Measurements from ENCODE around the gene SYNPO2.
A peak's percentile ranks its signal among the peaks of the same experiment; 100 is the strongest.

The SYNPO2 gene

DNA sequence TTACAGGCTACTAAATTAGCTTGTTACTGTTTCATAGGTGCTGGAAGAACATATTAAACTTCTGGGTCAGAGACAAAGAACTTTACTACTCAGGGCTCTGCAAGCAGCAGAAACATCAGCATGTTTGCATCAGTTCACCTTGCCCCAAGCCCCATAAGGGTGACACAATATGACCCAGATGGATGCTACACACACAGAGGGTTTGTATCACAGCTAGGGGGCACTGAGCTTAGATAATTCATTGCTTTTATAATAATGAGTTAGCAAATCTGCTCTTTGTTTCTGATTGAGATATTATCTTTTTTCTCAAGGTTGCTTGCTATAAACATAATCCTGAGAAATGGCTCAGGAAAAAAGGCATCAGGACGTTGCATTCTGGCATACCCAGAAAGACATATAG lies 4.8 kb upstream of the SYNPO2 start:
- DNase-seq: no peak

DNA sequence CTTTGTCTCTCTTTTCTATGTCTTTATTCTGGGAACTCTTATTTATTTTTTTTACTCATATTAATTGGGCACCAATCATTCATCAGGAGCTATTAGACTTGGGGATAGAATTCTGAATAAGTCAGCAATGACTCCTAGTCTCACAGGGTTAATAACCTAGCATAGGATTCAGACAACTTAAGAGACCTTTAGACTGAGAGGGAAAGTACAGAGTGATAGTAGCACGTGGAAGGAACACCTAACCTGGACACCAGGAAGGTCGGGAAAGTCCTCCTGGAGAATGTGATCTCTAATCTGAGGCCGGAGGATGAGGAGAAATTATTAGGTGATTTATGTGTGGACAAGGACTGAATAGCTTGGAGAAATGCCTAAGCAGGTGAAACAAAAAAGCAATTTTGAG lies 3.9 kb upstream of the SYNPO2 start:
- DNase-seq: no peak

DNA sequence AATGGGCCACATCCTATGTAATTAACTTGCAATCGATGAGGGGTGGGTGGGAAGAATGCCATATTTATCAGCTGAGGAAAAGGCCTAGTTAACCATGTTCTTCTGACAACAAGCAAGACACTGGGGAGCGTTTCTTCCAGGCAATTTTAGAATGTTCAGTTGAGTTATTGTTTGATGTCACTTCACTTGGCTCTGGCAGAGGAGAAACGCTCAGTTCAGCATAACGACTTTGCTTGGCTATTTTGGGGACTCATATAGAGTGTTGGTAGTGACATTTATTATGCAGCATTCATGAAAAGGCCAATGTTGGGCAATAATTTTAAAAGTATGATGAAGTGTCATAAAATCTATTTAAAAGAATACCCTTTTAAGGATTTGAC lies 648 bp downstream of the SYNPO2 start:
- DNase-seq: no peak

DNA sequence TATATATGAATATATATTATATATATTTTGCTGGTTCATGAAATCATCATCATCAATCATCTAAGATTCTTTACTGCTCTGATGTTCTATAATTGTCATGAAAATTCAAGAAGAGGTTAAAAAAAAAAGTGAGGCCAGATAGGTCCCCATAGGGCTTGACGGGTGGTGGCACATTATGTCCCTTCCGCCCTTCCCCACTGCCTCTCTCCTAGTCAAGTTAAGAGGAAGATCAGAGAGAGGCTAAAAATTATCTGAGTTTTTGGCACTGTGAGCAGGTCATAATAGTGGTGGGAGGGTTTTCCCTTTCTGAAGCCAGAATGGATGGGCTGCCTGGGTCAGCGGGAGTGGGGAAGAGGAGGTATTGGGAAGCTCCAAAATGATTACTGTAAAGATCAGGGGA lies 5.4 kb downstream of the SYNPO2 start:
- no peak for DNase-seq

DNA sequence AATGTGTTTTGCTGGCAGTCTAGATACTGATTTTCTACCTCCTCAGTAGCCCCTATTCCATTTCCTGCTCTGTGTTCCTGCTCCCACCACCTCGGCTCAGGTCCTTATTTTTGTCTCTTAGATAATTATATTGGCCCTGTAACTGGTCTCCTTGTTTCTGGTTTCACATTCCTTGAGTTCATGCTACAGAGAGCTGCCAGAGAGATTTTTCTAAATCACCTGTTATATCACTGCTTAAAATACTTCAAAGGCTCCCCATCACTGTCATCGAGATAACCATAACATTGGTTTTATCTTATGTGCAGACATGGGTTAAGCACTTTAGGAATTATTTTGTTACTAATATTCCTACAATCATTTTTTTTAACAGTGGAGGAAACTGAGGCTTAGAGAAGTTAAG lies 9.6 kb downstream of the SYNPO2 start:
- no peak for DNase-seq

DNA sequence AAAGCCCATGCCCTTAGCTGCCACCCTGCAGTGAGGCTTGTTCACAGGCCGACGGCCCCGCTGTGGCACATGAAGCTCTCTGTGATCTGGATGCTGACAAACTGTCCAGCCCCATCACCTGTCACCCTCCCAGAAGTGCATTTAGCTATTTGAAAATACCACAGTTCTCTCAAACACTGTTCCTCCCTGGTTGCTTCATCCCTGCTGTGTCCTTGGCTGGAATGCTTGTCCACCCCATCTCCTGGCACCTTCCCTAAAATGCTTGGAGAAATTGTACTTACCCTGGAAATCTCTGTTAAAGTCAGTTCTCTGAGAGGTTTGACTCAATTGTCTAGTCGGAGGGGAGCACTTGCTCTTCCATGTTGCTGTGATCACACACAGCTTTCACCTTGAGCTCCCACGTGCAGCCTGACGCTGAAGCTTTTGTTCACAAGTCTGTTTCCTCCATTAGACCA lies 10.1 kb downstream of the SYNPO2 start:
- no peak for DNase-seq

DNA sequence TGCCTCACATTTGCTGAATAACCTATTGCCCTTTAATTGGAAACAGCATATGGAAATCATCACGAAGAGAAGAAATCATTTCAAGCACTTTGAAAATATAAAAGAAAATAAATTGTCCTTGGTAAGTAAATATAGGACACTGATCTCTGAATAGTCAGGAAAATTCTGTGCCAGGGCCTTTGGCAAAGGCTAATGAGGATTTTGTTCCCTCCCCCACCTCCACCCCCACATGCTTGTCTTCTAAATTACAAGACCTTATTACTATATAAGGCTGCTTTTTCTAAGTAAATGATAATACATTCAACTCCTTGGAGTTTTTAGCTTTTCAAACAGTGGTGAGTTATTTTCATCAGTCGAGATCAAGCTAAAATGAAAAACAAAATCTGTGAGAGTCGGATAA lies 15.8 kb downstream of the SYNPO2 start:
- DNase-seq: no peak

DNA sequence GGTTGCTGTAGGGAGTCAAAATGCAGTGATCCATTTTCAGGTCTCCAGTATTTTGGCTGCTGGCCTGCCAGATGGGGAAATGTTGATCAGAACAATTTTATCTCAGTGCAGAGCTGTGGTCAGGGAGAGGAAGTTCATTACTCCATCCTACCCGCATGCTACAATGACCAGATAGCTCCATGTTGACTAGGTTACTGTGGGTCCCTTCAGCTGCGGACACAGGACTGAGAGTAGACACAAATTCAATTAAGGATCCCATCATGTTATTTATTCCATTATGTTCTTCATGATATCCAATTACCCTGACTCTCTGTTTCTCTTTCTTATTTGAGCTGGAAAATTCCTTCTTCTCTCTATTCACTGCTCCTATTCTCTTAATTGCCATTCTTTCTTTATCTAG lies 16.3 kb downstream of the SYNPO2 start:
- DNase-seq: no peak

DNA sequence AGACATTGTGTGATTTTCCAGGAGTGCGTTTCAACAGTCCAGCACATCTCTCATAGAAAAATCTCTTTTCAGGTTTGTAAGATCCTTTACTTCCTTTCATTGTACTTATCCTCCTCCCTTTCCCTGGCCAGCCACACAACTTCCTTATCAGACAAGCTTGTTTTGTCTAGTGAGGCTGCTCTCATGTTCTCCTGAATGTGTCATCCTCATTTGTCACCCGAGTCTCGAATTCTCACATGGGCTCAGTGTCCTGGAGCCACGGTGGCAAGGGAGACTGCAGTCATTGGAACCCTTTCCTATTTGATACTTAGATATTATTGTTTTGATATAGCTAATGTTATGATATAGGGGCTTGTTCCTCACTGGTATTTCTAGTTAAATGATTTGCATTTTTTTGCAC lies 16.9 kb downstream of the SYNPO2 start:
- DNase-seq: no peak

DNA sequence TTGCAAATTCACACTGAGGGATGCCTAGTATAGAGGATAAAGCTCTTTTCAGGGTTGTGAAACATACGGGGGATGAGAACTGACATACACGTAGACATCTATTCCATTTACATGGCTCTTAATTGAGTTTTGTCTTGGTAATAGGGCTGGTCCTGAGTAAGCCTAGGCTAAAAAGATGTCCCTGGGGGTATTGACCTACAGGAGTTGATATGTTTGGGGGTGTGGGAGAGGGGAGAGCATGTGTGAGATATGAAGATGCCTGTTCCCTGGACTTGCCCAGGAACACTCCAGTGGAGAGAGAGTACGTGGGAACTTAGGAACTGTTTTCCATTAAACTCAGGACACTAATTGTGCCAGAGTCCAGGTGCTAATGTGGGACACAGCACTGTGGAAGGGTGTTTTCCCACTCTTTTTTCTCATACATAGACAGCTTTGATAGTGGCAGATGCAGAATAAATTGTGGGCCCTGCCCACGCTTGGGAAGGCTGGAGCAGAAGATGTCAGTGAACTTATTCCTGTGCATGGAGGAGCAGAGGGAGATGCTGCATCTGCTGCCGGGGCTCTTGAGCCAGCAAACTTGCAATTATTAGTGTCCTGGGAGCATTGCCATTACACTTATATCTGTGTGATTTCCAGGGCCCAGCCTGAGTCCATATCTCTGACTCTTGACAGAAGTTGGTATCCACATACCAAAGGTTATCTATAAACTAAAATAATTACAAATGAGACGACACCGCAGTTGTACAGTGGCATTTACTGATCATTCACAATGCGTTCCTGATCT lies 20.7 kb downstream of the SYNPO2 start:
- no peak for DNase-seq

DNA sequence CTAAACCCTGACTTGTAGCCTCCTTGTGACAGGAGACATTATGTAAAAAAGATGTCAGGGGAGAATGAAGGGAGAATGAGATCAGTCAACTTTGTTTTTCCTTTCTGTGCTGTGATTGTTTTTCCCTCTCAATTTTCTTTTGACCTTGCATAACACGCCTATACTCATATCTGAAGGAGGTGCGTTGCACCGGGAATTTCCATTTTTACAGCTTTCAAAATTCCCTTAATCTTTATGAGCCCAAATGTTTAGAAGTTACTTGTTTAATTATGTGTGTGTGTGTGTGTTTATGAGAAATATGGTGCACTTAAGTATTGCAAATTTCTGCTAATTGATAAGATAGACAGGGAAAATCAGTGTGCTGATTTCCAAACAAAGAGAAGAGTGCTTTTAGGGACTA lies 21.6 kb downstream of the SYNPO2 start:
- DNase-seq: no peak

DNA sequence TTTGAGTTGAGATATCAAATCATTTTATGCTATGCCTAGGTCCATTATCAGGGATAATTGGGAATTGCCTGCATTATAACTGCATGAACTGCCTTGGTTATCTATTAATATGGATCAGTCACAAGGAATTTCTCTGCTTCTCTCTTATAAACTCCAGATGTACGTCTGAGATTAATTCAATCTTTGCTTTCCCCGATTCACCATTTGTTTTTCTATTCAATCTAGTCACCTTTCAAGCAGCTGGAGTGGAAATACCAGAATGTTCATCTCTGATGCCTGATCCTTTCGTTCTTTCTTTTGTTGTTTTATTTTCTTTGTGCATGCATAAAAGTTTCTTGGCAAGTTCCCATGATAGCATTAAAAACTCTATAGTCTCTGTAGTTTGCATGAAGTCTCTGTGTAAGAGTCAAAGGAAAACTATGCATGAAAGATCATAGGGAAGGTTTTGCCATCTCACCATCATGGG lies 22.6 kb downstream of the SYNPO2 start:
- DNase-seq: no peak

DNA sequence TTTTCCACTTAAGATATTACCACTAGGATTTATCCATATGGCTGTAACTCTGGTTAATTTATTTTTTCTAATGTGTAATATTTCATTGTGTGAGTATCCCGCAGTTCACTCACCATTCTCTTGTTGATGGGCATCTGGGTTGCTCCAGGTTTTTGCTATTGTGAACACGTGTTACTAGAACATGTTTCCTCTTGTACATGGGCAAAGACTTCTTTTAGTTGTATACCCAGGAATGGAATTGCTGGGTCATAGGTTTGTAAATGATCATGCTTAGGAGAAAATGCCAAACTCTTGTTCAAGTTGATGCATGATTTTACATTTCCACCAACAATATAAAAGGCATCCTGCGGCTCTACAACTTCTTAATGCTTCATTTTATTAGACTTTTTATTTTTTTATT lies 26.8 kb downstream of the SYNPO2 start:
- no peak for DNase-seq

DNA sequence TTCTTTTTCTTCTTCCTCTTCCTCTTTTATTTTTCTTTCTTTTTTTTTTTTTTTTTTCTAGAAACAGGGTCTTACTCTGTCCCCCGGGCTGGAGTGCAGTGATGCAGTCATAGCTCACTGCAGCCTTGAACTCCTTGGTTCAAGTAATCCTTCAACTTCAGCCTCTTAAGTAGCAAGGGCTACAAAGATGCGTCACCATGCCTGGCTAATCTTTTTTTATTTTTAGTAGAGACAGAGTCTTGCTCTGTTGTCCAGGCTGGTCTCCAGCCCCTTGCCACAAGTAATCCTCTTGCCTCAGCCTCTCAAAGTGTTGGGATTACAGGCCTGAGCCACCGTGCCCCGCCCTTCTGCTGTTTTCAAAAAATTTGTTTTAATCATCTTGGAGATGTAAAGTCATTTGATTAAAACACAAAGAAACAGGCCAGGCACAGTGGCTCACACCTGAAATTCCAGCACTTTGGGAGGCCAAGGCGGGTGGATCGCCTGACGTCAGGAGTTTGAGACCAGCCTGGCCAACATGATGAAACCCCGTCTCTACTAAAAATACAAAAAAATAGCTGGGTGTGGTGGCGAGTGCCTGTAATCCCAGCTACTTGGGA lies 28.1 kb downstream of the SYNPO2 start:
- DNase-seq: no peak

DNA sequence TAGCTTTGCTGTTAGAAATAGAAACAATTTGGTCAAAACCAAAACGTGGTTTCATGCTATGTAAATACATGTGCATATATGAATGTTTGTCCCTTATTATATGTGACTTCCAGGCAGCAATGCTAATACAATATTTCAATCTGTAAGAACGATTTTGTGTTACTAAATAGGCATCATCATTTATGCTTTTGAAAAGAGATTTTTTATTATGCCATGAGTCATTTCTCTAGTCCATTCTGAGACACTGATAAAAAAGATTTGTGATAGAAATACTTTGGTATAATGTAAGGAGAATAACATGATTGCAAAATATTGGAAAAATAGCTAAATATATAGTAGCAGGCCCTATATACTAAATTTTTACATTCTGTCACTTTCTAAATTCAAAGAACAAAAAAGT lies 28.9 kb downstream of the SYNPO2 start:
- DNase-seq: no peak

DNA sequence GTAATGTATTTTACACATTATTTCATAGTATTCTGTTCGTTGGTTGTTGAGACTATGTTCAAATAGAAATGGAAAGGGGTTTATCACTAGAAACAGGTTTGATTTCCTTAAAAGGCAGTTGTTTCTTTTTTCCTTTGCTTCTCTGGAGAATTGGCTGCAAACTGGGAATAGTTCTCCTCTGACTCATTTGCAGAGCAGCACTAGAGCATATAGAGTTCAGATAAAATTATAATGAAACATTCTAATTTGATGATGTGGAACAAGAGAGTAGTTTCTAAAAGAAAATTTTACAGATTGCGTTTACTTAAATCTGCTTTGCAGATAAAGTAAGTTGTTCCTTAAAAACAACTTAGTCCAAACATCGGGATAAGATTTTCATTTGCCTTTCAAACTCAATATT lies 29.7 kb downstream of the SYNPO2 start:
- DNase-seq: no peak

DNA sequence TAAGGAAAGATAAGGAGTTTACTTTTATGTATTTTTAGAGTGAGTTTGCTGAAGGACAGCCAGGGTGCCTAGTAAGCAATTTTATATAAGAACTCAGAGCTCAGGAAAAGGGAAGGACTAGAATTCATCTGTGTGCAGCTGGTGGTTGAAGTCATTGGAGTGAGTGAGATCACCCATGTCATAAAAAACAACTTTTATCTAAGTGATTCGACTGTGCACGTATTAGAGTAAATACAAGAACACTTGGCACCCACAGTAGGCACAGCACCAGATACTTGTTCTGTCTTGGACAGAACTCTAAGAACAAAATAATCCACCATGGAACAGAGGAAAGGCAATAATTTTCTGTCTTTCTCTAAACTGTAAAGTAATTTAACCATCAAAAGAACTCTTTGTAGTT lies 31.6 kb downstream of the SYNPO2 start:
- DNase-seq: no peak

DNA sequence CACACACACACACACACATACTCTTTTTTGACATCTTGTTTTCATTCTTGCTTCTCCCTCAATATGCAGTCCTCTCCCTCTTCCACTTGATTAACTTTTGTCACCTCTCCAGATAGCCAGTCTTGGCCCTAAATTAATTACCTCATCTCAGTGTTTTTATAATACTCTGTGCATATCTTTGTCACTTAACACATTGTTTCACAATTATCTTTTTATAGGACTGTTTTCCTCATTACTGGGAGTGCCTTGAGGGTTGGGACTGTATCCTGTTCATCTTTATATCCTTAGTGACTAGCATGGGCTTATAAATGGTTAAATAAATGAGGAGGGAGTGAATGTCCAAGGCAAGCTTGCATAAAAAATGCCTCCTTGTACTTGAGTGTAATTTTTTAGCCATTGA lies 33.1 kb downstream of the SYNPO2 start:
- no peak for DNase-seq

DNA sequence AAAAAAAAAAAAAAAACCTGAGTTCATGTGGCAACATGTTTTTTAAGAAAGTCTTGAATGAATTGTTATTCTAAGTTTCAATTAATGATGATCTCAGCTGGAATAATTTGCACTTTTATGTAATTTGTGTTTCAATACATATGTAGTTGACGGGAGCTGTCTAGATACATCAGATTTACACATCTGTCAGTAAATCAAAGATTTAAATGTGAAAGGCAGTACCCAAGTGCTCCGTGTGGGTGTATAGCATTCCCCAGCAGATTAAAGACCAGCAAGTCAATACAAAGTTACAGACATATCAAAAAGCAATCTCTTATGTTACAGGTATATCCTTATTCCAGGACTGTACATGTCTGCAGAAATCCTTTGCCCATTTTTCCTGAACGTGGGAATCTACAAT lies 35.2 kb downstream of the SYNPO2 start:
- no peak for DNase-seq

DNA sequence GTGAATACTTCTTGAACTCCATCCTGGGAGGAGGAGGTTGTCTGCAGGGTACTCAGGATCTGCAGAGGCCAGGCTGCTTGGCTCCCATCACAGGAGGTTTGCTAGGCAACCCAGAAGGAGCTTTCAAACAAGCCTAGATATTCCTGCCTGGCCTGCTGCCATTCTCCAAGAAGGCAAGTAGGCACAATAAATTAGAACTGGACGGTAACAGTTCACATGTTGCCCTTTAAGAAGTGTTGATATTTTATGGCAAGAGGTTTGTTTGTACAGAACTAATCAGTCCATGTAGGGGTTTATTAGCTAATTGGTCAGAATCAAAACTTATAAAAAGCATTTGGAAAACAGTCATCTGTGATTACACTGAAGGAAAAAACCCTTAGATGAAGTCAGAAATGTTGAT lies 39.3 kb downstream of the SYNPO2 start:
- DNase-seq: peak; percentile 23

DNA sequence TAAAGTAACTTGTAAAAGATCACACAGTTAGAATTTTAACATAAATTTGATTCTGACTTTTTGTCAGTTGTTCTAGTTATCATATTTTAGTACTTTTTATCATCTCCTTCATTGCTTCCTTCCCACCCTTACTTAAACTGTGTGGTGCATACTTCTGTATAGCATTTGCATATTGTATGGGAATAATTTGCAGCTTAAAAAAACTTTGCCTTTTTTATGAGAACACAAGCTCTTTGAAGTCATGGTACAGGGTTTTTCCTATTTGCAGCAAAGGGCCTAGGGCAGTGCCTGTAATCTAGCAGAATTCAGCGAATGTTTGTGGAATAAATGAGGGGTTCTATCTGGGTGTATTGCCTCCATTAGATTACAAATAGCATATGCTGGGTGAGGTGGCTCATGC lies 41.6 kb downstream of the SYNPO2 start:
- DNase-seq: no peak

DNA sequence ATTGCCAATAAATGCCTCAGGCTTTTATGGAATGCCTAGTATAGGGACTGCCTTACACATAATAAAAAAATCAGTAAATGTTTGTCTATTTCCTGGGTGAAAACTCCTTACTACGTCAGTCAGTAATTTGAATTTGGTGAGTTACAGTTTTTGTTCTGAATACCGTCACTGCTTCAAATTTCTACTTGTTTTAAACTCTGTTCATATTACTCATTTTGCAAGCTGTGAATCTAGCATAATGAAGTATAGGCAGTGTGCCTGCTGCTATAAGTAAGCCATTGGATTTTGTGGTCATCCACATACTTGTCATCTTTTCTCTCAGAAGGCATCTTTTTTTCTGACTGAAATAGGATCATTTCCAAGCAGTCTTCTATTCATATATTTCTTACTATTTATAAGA lies 43.1 kb downstream of the SYNPO2 start:
- no peak for DNase-seq

DNA sequence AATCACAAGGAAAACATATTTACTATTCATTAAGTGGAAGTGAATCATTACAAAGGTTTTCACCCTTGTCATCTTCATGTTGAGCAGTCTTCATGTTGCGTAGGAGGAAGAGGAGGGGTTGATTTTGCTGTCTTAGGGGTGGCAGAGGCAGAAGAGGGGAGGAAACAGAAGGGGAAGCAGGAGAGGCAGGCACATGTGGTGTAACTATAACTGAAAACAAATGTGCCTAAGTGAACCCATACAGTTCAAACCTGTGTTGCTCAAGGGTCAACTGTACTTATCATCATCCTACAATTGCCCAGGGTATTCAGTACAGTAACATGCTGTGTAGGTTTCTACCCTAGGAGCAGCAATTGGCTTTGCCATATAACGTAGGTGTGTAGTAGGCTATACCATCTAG lies 47.2 kb downstream of the SYNPO2 start:
- no peak for DNase-seq

DNA sequence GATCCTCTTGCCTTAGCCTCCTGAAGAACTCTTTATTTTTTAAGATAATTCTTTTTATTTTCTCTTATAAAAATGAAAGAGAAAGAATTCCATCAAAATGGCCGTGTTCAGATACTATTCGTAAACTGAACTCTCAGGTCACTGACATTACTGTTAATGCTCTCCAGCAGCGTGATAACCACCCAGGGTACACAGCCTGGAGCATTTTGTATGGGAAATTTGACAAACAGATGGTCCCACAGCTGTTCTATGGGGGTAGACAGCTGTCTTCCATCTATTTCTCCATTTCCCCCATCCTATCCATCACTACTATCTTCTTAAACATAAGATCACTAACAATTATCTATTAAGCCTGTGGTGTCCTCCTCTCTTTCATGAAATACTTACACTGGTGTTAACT lies 47.8 kb downstream of the SYNPO2 start:
- no peak for DNase-seq

Data from midbrain (tissue), 1 donor.